ENCODE results near the gene APBA2. TPM values are rescaled to one million over a fixed set of nuclear protein-coding genes. Genes with fewer than 3 reads are reported as not detected.

Gene APBA2
- total RNA-seq, 1 experiment from 2014 or later: 0.31 TPM

DNA sequence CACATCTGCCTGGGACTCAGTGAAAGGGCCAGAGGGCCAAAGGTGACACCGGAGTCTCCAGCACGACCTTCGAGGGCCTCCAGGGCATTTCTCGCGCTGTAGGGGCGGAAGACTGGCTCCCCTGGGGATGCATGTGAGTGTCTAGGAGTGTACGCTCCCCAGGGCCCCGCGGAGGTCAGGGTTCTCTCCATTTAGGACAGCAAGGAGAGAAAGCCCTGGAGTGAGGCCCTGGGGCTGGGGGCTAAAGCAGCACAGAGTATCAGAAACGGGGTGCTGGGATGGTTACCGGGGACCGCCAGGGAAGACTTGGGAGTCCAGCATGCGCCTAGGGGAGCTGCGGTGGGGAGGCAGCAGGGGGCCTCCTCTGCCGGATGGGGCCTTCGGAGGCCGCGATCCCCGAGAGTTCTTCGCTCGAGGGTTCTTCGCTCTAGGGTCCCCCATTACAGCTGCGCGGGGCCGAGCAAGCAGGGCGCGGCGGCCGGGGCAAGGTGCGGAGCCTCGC, 595 bp upstream of the APBA2 start:
- POLR2A ChIA-PET: no interaction called here
- Histone ChIP-seq H3K4me3 (ENCODE audit: low read depth in 2 of 2, low read length in 2 of 2) (peak overlapping the region in 1 of 2 experiments; percentile 32; a peak in 1 of 4 replicates), H3K4me1 (ENCODE audit: control insufficient read depth, insufficient read depth, low read length) (no peaks in the 10 kb centered on the region), H3K27me3 (ENCODE audit: control insufficient read depth, insufficient read depth, low read length) (no peaks in the 10 kb centered on the region), H3K9me3 (ENCODE audit: control insufficient read depth, insufficient read depth, low read depth, low read length) (no peaks in the 10 kb centered on the region), H3K36me3 (ENCODE audit: control insufficient read depth, insufficient read depth, low read length) (no peaks in the 10 kb centered on the region), H3K27ac (ENCODE audit: low read length) (no peak overlapping the region)
- in situ Hi-C loops (cut with HindIII; ENCODE audit: low pct_unique_long_range_greater_than_20kb, low sequenced_read_pairs) (no loop called here), intact Hi-C loops (cut with micrococcal nuclease; ENCODE audit: unreplicated experiment) (no loop called here)
- TF ChIP-seq TCF7L2 (IDR thresholded peaks at IDR 0.05; ENCODE audit: low read depth, low read length): no peak
- no peak for TF ChIP-seq CTCF (IDR thresholded peaks at IDR 0.05)
- TF ChIP-seq, protein P1, sequence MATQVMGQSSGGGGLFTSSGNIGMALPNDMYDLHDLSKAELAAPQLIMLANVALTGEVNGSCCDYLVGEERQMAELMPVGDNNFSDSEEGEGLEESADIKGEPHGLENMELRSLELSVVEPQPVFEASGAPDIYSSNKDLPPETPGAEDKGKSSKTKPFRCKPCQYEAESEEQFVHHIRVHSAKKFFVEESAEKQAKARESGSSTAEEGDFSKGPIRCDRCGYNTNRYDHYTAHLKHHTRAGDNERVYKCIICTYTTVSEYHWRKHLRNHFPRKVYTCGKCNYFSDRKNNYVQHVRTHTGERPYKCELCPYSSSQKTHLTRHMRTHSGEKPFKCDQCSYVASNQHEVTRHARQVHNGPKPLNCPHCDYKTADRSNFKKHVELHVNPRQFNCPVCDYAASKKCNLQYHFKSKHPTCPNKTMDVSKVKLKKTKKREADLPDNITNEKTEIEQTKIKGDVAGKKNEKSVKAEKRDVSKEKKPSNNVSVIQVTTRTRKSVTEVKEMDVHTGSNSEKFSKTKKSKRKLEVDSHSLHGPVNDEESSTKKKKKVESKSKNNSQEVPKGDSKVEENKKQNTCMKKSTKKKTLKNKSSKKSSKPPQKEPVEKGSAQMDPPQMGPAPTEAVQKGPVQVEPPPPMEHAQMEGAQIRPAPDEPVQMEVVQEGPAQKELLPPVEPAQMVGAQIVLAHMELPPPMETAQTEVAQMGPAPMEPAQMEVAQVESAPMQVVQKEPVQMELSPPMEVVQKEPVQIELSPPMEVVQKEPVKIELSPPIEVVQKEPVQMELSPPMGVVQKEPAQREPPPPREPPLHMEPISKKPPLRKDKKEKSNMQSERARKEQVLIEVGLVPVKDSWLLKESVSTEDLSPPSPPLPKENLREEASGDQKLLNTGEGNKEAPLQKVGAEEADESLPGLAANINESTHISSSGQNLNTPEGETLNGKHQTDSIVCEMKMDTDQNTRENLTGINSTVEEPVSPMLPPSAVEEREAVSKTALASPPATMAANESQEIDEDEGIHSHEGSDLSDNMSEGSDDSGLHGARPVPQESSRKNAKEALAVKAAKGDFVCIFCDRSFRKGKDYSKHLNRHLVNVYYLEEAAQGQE (IDR thresholded peaks at IDR 0.05; ENCODE audit: insufficient read depth in 1 of 2, low read depth in 2 of 2, low read length in 1 of 2): no peak
- no peak for TF ChIP-seq POLR2AphosphoS5 (IDR thresholded peaks at IDR 0.05; ENCODE audit: low read depth, low read length)
- no peak for DNase-seq (ENCODE audit: low read depth, low spot score)
- CTCF ChIA-PET: no interaction called here
- BruUV-seq (replicated peaks): no TSS peak
- no peak for ATAC-seq

DNA sequence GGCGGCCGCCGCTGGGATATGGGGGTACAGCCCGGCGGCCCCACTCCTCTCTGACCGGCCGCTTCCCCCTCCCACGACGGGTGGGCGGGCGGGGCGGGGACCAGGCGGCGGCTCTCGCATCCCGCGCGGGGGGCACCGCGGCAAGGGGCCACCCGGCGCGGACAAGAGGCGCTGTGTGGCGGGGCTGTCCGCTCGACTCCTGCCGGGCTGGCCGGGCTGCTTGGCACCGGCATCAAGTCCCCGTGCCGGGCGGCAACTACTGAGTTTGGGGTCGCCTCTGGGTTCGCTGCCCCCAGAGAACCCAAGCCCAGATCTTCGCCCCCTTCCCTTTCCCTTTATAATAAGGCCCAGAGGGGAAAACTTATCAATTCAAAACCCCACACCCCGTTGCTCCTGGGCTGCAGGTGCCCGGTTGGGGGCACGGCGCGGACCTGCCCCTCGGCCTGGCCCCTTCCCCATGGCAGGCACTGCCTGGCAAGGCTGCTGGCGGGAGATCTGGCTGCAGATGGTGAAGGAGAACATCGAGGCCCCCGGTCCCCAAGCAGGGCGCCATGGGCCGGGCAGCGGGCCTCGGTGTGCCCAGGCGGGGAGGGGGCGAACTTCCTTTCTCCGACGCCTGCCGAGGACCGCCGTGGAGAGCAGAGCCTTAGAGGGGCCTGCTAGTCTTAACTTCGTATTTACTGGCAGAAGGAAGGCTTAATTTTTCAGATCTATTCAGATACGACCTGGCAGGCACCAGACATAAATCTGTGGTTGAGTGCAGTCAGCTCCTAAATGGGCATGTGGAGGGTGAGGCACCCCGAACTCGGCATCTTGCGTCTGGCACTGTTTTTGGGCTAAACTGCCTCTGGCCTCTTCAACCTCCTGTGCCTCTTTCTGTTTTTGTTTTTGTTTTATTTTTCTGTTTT, 911 bp downstream of the APBA2 start:
- intact Hi-C loops (cut with micrococcal nuclease; ENCODE audit: unreplicated experiment) (no loop called here), in situ Hi-C loops (cut with HindIII; ENCODE audit: low pct_unique_long_range_greater_than_20kb, low sequenced_read_pairs) (no loop called here)
- no peak for ATAC-seq
- Histone ChIP-seq H3K4me1 (ENCODE audit: control insufficient read depth, insufficient read depth, low read length) (no peaks in the 10 kb centered on the region), H3K27me3 (ENCODE audit: control insufficient read depth, insufficient read depth, low read length) (no peaks in the 10 kb centered on the region), H3K4me3 (ENCODE audit: low read depth in 2 of 2, low read length in 2 of 2) (peak overlapping the region in 1 of 2 experiments; percentile 32; a peak in 1 of 4 replicates), H3K36me3 (ENCODE audit: control insufficient read depth, insufficient read depth, low read length) (no peaks in the 10 kb centered on the region), H3K9me3 (ENCODE audit: control insufficient read depth, insufficient read depth, low read depth, low read length) (no peaks in the 10 kb centered on the region), H3K27ac (ENCODE audit: low read length) (no peak overlapping the region)
- POLR2A ChIA-PET: no interaction called here
- DNase-seq (ENCODE audit: low read depth, low spot score): no peak
- TF ChIP-seq POLR2AphosphoS5 (IDR thresholded peaks at IDR 0.05; ENCODE audit: low read depth, low read length) (no peak), TCF7L2 (IDR thresholded peaks at IDR 0.05; ENCODE audit: low read depth, low read length) (no peak), SIN3A (IDR thresholded peaks at IDR 0.05; ENCODE audit: borderline replicate concordance, insufficient read depth, low read depth, low read length) (no peak)
- TF ChIP-seq, protein P1 (IDR thresholded peaks at IDR 0.05; ENCODE audit: insufficient read depth in 1 of 2, low read depth in 2 of 2, low read length in 1 of 2): no peak
- no TSS peak for BruUV-seq (replicated peaks)
- CTCF ChIA-PET: interaction anchor here (0.6 kb wide), 1 partner anchor 854 kb away, joined by 6 read pairs; no protein-coding TSS in a partner anchor
